Endodermal cell (in vitro differentiated cells): Measurements from ENCODE around the gene VILL. TPM values are rescaled to one million over a fixed set of nuclear protein-coding genes. Genes with fewer than 3 reads are reported as not detected.

Experiments
- DNase-seq: peaks from one replicate; pipeline ENCODE4 v3.0.0-alpha.2; 2017
- H3K27ac ChIP-seq: 2 replicates; pipeline ENCODE4 v1.5.1; 2013; ENCODE audit warnings: mild to moderate bottlenecking, low read depth, low read length, moderate library complexity
- H3K27me3 ChIP-seq: 2 replicates; pipeline ENCODE4 v1.6.1; 2013; ENCODE audit warnings: mild to moderate bottlenecking, low read length, moderate library complexity; ENCODE audit not compliant: insufficient read depth, control insufficient read depth, poor library complexity, severe bottlenecking
- H3K36me3 ChIP-seq: 2 replicates; pipeline ENCODE4 v1.7.0; 2013; ENCODE audit warnings: mild to moderate bottlenecking, low read length, moderate library complexity; ENCODE audit not compliant: control insufficient read depth, insufficient read depth
- H3K4me1 ChIP-seq: one replicate; pipeline ENCODE4 v1.7.0; 2013; ENCODE audit warnings: low read length; ENCODE audit not compliant: control insufficient read depth, insufficient read depth
- H3K4me3 ChIP-seq: 2 replicates; pipeline ENCODE4 v1.5.1; 2013; ENCODE audit warnings: mild to moderate bottlenecking, low read length, moderate library complexity
- H3K9ac ChIP-seq: 2 replicates; pipeline ENCODE4 v1.6.1; 2013; ENCODE audit warnings: mild to moderate bottlenecking, low read length, moderate library complexity; ENCODE audit not compliant: poor library complexity, severe bottlenecking; ENCODE audit errors: extremely low read depth
- H3K9me3 ChIP-seq: 2 replicates; pipeline ENCODE4 v1.6.1; 2013; ENCODE audit warnings: mild to moderate bottlenecking, low read length, moderate library complexity; ENCODE audit not compliant: control insufficient read depth
- H3K27ac Mint-ChIP-seq: 2 replicates; pipeline ENCODE4 v1.8.0; 2020; ENCODE audit warnings: mixed read lengths
- H3K27me3 Mint-ChIP-seq: 2 replicates; pipeline ENCODE4 v1.8.0; 2021; ENCODE audit warnings: mild to moderate bottlenecking, mixed read lengths; ENCODE audit not compliant: insufficient read depth
- H3K36me3 Mint-ChIP-seq: 2 replicates; pipeline ENCODE4 v1.8.0; 2020; ENCODE audit warnings: low read depth, mixed read lengths
- H3K4me1 Mint-ChIP-seq: 2 replicates; pipeline ENCODE4 v1.8.0; 2020; ENCODE audit warnings: mixed read lengths
- H3K4me3 Mint-ChIP-seq: 2 replicates; pipeline ENCODE4 v1.8.0; 2020; ENCODE audit warnings: mild to moderate bottlenecking, moderate library complexity, mixed read lengths
- H3K9me3 Mint-ChIP-seq: 2 replicates; pipeline ENCODE4 v1.8.0; 2020; ENCODE audit warnings: mild to moderate bottlenecking, mixed read lengths
- CTCF ChIP-seq: fragments of 200-600 bp; sonication (generic); conservative IDR thresholded peaks from 2 replicates; pipeline ENCODE4 v1.5.0; 2021; ENCODE audit warnings: antibody characterized with exemption, mild to moderate bottlenecking
- WGBS, 2 experiments: methylation state at CpG; one replicate each; pipeline versions ENCODE4 v1.1.5 to v1.1.7; 2013; ENCODE audit warnings: missing lambda C conversion rate in 2 of 2, mixed read lengths in 1 of 2; ENCODE audit not compliant: insufficient coverage in 1 of 2, insufficient read length in 1 of 2; 5-methylcytosine and 5-hydroxymethylcytosine counted together
- total RNA-seq, 2 donors: library from RNA; stranded (reverse); fragmentation: NEBNext Ultra II Directional in 1 of 2; extraction: Animal tissue kit (Norgen Biotek cat#: 25700) in 1 of 2; gene quantifications; 2 replicates in 1 of 2; 3 replicates in 1 of 2; pipeline ENCODE4 v1.2.1, GENCODE V29; 2021

The VILL gene
- total RNA-seq, 2 donors from 2014 or later, result 16.0 to 21.3 TPM

- no peak overlapping the region for H3K27ac ChIP-seq
- H3K4me1 ChIP-seq, result no peaks in the 10 kb centered on the region
- H3K9ac ChIP-seq, result no peak overlapping the region
- no peak for TF ChIP-seq CTCF
- peaks cover 35% of the 10 kb centered on the region for H3K27me3 ChIP-seq
- no peaks in the 10 kb centered on the region for H3K9me3 ChIP-seq
- H3K9me3 Mint-ChIP-seq, result no peaks in the 10 kb centered on the region
- WGBS, 2 experiments, result 94 to 95% methylated on average over 4 to 5 of the region's 5 CpGs
- H3K27ac Mint-ChIP-seq, result no peak overlapping the region
- H3K27me3 Mint-ChIP-seq, result peaks cover 47% of the 10 kb centered on the region
- peaks cover 8% of the 10 kb centered on the region for H3K4me1 Mint-ChIP-seq
- no peaks in the 10 kb centered on the region for H3K36me3 Mint-ChIP-seq
- no peak overlapping the region for H3K4me3 ChIP-seq
- H3K36me3 ChIP-seq, result no peaks in the 10 kb centered on the region
- no peak for DNase-seq
- H3K4me3 Mint-ChIP-seq, result no peak overlapping the region
These were observed 49.8 kb downstream of the VILL start for GRCh38 chr3:38040401-38040800.

GRCh38 chr3:38043486-38043885 lies 52.9 kb downstream of the VILL start:
- Histone ChIP-seq H3K36me3 (no peaks in the 10 kb centered on the region), H3K4me1 (no peaks in the 10 kb centered on the region), H3K9me3 (no peaks in the 10 kb centered on the region), H3K4me3 (no peak overlapping the region), H3K9ac (no peak overlapping the region), H3K27ac (no peak overlapping the region), H3K27me3 (peaks cover 26% of the 10 kb centered on the region)
- DNase-seq, result no peak
- WGBS, 2 experiments, result 84 to 94% methylated on average over 3 to 4 of the region's 4 CpGs
- Mint-ChIP-seq H3K4me1 (peaks cover 6% of the 10 kb centered on the region), H3K4me3 (no peak overlapping the region), H3K27me3 (peaks cover 34% of the 10 kb centered on the region), H3K27ac (no peak overlapping the region), H3K9me3 (no peaks in the 10 kb centered on the region), H3K36me3 (no peaks in the 10 kb centered on the region)
- TF ChIP-seq CTCF, result no peak

- H3K27ac Mint-ChIP-seq, result no peak overlapping the region
- 91% methylated on average over 2 of the region's 4 CpGs; no CpG with 5 or more reads in 1 of the 2 experiments for WGBS, 2 experiments
These were observed 55.4 kb downstream of the VILL start for GRCh38 chr3:38046027-38046426.

More at GRCh38 chr3:38046027-38046426, 55.4 kb downstream of the VILL start:
- H3K27me3 ChIP-seq, result peaks cover 5% of the 10 kb centered on the region
- no peak overlapping the region for H3K4me3 ChIP-seq
- no peaks in the 10 kb centered on the region for H3K9me3 ChIP-seq
- no peaks in the 10 kb centered on the region for H3K36me3 ChIP-seq
- H3K27ac ChIP-seq, result no peak overlapping the region
- H3K9me3 Mint-ChIP-seq, result peaks cover 6% of the 10 kb centered on the region
- no peak overlapping the region for H3K4me3 Mint-ChIP-seq
- peaks cover 14% of the 10 kb centered on the region for H3K27me3 Mint-ChIP-seq
- no peak for TF ChIP-seq CTCF
- H3K4me1 Mint-ChIP-seq, result no peaks in the 10 kb centered on the region
- no peak for DNase-seq
- no peaks in the 10 kb centered on the region for H3K4me1 ChIP-seq
- H3K36me3 Mint-ChIP-seq, result no peaks in the 10 kb centered on the region
- H3K9ac ChIP-seq, result no peak overlapping the region
